Testis (tissue), 2 donors: ENCODE results near the gene STYXL2.

Experiments used
- POLR2A ChIP-seq: fragments of 450-650 bp; IDR thresholded peaks from one replicate; pipeline ENCODE4 v1.6.1; 2017; ENCODE audit warnings: antibody characterized with exemption, mild to moderate bottlenecking, moderate library complexity
- TF ChIP-seq, protein P1 (sequence below), 3 experiments: fragments of 450-650 bp in 2 of 3; fragments of 200-600 bp in 1 of 3; sonication (generic) in 1 of 3; IDR thresholded peaks; one replicate each; pipeline ENCODE4 v1.5.1; 2016 to 2019; ENCODE audit warnings: antibody characterized with exemption in 3 of 3, mild to moderate bottlenecking in 2 of 3, moderate library complexity in 1 of 3

DNA sequence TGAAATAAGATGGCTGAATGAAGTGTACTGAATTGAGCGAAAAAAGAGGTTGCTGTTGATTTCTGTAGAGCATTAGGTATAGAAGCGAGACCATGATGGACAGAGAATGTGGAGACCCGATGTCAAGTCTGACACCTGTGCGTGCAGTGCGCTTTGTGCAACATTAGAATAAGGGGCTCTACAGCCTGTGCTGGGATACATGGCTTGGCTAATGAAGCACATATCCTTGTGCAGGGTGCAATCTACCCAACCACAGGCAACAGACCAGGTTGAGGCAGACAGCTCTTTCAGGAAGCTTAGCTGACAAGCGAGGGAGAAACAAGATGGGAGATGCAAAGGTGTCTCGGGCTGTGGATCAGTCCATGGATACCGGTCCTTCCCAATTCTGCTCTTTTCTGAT lies 22.6 kb upstream of the STYXL2 start:
- TF ChIP-seq, protein P1, sequence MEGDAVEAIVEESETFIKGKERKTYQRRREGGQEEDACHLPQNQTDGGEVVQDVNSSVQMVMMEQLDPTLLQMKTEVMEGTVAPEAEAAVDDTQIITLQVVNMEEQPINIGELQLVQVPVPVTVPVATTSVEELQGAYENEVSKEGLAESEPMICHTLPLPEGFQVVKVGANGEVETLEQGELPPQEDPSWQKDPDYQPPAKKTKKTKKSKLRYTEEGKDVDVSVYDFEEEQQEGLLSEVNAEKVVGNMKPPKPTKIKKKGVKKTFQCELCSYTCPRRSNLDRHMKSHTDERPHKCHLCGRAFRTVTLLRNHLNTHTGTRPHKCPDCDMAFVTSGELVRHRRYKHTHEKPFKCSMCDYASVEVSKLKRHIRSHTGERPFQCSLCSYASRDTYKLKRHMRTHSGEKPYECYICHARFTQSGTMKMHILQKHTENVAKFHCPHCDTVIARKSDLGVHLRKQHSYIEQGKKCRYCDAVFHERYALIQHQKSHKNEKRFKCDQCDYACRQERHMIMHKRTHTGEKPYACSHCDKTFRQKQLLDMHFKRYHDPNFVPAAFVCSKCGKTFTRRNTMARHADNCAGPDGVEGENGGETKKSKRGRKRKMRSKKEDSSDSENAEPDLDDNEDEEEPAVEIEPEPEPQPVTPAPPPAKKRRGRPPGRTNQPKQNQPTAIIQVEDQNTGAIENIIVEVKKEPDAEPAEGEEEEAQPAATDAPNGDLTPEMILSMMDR (IDR thresholded peaks at IDR 0.05): no peak
- no peak for TF ChIP-seq POLR2A
